Cortex of kidney (tissue), 1 donor: ENCODE results near the gene CARD11.
"Not testable (repeated sequence)": the region's sequence is repeated elsewhere in the genome, so short reads cannot be mapped to it uniquely, and the experiment has no call there.

Source experiments
- DNase-seq: peaks from one replicate; lab custom pipeline; 2025; lab: John Stamatoyannopoulos, UW

The CARD11 gene

DNA sequence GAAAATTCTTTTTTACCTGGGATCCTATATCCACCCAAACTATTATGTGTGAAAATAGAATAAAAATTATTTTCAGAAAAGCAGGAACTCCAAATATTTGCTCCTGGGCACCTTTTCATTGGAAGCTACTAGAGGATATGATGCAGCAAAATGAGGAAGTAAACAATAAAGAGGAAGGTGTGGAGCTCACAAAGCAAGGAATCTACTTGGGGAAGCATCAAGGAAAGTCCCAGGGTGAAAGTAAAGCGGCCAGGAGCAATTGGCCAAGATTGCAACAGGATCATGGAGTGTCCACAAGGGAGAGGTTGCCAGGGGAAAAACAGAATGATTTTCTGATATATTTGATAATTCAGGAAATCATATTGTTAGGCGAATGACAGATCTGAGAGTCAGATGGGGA is 80.8 kb downstream of the CARD11 start:
- no peak for DNase-seq

DNA sequence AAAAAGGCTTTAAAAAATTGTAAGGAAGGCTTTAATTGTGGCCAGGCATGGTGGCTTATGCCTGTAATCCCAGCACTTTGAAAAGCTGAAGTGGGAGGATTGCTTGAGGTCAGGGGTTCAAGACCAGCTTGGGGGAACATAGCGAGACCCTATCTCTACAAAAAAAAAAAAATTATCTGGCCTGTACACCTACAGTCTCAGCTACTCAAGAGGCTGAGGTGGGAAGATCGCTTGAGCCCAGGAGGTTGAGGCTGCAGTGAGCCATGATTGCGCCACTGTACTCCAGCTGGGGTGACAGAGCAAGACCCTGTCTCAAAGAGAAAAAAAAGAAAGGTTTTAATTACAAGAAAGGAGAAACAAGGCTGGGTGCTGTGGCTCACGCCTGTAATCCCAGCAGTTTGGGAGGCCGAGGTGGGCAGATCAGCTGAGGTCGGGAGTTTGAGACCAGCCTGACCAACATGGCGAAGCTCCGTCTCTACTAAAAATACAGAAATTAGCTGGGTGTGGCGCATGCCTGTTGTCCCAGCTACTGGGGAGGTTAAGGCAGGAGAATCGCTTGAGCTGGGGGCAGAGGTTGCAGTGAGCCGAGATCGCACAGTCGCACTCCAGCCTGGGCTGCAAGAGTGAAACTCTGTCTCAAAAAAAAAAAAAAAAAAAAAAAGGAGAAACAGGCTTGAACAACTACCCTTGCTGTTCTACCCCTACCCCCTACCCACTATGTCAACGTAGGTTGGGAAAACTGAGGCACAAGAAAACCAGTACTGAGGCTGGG is 83.7 kb downstream of the CARD11 start:
- no peak for DNase-seq

DNA sequence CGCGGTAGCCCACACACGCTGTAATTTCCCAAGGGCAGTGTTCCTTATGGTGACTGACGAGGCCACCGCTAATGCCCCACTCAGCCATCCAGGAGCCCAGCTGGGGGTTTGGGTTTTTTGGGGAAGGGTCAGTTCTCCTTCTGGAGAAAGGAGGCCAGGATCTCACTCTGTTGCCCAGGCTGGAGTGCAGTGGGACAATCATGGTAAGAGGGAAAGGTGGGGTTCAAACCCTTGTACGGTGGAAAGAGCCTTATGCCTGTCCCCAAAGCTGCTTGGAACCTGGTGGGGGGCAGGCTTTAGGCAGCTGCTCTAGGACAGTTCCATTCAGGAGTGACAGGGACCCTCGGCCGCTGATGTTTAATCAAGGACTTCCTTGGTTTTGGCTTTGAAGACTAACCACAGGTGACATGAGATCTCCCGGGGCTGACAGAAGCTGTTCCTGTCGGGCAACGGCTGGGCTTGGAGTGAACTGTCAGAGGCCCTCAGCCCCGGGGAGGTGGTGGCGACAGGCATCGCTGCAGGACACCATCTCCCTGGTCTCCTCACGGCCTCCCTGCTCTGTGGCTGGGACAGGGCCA is 84.5 kb downstream of the CARD11 start:
- DNase-seq = no peak

DNA sequence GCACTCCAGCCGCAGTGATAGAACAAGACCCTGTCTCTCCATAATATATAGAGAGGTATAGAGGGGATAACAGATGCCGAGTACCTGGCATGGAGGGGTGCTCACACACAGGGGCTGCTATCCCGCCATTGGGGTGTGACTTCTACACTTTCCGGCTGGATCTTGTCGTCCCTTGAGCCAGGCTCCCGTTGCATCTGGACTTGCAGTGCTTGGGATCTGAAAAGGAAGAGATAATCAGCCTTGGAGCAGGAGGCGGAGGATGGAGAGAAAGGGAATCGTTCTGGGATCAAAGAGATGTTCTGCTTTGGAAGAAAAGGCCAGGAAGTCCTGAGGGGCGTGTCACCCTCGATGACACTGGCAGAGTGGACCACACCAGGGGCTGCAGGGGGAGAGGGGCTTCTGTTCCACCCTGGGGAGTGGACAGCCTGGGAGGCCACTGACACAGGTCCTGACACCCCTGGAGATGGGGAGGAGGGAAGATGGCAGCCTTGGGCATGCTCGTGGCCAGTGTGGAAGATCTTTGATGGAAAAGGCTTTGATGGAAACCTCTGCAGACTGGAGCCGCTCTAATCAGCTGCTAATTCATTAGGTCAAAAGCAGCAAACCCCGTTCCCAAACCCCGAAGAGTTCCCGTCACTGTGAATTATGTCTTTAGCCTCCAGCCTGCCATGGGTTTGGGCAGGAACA is 85.1 kb downstream of the CARD11 start:
- DNase-seq = no peak

DNA sequence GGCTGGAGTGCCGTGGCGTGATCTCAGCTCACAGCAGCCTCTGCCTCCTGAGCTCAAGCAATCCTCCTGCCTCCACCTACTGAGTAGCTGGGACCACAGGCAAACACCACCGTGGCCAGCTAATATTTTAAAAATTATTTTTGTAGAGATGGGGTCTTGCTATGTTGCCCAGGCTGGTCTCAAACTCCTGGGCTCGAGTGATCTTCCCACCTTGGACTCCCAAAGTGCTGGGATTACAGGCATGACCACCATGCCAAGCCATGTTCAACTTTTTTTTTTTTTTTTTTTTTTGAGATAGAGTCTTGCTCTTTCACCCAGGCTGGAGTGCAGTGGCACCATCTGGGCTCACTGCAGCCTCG is 86.3 kb downstream of the CARD11 start:
- DNase-seq = not testable (repeated sequence)

DNA sequence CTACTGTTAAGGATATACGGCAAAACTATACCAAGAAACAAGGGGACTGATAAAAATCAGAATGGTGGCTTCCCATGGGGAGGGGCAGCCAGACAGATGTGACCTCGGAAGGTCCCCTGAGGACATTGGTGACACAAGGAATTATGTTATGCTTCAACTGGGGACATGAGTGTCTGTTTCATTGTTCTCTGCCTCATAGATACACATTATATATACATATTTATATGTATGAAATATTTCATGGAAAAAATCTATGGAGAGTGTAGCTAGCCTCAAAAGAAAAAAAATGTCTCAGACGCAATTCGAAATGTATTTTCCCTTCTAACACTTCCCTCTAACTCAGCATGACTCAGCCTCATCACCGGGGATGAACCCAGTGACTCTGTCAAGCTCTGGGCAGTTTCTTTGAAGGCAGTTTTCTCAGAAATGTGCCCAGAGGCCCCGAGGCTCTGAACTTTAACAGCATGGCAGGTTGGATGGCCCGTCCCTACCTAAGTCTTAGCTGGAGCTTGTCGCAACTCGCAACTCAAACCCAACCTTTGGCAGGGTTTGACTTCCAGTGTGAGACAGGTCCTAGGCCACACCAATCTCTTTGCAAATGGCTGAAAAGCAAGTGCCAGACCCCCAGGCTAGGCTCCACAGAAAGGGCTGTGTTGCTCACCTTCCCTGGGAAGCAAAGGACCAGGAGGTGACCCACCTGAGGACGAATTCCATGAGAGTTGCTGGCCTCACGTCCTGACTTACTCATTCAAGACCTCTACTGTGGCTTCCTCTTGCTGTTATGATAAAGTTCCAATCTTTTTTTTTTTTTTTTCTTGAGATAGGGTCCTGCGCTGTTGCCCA is 86.9 kb downstream of the CARD11 start:
- DNase-seq = no peak

DNA sequence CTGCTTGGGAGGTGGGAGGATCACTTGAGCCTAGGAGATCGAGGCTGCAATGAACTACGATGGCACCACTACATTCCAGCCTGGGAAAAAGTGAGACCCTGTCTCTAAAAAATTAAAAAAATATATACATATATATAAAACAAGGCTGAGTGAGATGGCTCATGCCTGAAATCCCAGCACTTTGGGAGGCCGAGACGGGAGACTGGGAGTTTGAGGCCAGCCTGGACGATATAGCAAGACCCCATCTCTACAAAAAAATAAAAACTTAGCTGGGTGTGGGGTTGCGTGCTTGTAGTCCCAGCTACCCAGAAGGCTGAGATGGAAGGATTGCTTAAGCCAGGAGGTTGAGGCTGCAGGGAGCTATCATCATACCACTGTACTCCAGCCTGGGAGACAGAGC is 87.6 kb downstream of the CARD11 start:
- no peak for DNase-seq

DNA sequence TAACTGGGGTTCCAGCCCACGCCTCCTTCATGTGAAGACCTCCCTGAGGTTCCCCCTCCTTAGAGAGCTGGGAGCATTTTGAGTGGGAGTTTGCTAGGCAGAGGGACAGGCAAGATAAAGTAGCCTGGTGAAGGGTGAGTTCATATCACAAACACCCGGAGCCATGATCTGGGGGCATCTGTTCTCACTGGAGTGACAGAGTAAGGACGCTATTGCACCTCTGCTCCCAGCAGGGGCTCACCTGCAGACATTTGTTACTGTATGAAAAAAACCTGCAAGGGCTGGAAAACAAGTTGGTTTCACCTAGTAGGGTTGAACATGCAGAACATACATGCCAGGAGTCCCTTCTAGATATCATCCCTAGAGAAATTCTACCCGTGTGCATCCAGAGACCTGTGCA is 88.4 kb downstream of the CARD11 start:
- no peak for DNase-seq

DNA sequence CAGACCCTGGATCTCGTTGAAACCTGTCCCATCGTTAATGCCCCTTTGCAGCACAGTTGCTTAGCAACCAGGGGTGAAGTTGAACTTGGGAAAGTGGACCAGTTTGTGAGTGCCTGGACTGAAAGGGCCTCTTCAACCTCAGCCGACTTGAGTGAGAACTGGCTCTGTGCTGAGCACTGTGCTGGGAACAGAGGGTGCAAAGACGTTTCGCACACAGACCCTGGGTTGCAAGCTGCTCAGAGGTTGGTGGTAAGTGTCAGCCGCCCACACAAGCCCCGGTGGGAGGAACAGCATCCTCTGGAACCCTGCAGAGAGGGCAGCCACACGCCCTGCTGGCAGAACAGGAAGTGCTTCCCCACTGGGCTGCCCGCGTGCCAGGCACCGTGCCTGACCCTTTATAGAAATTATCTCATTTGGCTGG is 89.2 kb downstream of the CARD11 start:
- no peak for DNase-seq

DNA sequence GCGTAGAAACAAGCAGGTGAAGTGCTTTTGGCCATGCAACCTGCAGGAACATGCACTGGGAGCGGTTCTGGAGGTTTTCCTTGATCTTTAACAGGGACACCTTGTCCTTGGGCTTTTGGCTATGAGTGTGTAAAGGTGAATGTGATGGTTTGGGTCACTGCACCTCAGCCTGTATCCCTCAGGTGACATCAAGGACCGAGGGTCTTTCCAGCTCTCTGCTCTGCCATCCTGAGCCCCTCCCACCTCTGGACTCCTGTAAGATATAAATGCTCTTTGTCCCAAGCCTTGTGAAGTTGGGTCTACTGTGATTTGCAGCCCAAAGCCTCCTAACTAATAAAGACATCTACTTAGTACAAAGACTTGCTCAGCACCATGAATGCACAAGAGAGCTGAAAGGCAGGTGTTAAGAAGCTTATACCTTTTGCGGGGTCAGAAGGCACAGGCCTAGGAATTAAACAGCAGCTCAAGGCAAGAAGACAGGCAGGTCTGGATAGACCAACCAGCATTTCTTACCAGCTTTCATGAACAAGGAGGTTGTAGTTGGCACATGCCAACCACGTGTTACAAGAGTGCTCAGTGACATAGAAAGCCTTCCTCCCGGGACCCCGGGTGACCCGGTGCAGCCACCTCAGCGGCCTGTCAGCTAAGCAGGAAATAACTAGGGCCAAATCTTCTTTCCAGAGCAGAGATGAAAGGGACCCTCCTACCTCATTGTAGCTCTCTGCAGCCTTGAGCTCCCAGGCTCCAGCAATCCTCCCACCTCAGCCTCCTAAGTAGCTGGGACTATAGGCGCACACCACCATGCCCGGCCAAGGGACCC is 89.9 kb downstream of the CARD11 start:
- DNase-seq = no peak

DNA sequence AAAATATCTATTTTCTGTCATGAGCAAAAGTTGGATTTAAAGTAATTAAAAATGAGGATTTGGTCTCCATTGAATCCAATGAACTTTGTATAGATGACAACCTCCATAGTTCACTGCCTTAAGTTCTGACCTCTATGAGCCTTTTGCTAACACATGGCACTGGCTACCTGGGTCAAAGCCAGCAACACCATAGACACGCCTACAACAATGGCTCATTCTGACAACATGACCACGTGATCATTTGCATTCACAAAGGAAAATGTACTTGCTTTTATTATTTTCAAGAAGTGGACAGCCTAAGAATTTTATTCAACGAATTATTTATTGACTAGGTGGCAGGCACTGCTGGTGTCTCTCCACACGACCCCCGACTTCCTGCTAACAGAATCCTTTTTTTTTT is 90.6 kb downstream of the CARD11 start:
- no peak for DNase-seq

DNA sequence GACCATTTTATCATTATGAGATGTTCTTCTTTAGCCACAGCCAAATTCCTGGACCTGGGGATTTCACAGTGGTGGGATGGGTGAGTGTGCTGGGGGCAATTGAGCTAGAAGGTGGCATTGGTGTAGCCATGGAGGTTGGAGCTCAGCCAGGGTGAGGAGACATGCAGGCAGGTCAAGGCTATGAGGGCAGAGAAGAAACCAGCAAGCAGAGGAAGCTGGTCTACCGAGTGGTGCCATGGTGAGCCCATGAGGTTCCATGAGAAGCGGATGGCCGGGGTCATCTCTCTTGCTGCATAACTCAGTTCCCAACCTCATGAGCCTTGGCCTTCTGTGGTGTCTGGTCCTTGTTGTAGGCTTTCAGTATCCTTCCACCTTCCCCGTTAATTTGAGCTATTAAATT is 91.4 kb downstream of the CARD11 start:
- DNase-seq = no peak

DNA sequence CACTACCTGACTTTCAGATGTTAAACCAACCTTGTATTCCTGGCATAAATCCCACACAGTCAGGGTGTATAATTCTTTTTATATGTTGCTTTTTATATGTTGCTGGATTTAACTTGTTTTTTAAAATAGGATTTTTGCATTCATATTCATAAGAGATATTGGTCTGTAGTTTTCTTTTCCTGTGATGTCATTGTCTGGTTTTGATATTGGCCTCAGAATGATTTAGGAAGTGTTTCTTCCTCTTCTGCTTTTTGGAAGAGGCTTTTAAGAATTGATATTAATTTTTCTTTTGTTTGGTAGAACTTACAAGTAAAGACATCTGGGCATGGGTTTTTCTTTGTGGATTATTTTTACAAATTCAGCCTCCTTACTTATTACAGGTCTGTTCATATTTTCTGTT is 93.1 kb downstream of the CARD11 start:
- DNase-seq = no peak

DNA sequence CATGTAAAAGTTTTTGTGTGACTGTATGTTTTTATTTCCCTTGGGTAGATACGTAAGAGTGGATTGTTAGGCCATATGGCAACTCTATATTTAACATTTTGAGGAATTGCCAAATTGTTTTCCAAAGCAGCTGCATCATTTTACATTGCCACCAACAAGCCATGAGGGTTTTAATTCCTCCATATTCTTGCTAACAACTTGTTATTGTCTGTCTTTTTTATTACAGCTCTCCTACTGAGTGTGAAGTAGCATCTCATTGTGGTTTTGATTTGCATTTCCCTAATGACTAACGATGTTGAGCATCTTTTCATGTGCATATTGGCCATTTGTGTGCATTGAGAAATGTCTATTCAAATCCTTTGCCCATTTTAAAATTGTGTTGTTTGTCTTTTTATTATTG is 94.9 kb downstream of the CARD11 start:
- DNase-seq = no peak

DNA sequence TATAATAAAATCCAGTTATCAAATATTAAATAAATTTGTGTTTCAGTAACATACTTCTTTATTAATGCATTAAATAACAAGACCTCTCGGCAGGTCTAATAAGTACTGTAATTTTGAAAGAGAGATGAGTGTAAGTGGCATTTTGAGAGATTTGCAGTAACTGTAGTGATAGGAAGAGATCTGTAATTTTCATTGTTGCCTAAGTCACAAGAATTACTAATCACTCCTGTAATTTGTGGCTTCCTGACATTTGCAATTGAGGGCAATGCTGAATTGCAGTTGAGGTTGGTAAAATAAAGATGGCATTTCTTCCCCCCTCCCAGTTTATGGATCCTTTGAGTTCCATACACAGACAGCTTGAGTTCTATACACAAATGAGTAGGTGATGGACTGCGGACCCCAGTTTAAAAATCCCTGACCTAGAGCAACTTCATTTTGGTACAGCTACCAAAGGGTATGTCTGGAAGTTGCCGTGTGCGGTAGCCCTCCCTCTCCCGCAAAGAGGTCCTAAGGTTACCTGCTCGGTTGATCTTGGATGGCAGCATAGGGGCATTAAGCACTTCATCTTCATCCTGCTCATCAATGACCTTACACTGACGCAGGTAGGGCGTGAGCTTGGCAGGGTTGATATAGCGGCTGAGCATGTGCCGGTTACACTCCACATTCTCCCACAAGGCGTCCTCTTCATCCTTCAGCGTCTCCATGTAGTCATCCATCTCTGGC is 96.4 kb downstream of the CARD11 start:
- DNase-seq = no peak

DNA sequence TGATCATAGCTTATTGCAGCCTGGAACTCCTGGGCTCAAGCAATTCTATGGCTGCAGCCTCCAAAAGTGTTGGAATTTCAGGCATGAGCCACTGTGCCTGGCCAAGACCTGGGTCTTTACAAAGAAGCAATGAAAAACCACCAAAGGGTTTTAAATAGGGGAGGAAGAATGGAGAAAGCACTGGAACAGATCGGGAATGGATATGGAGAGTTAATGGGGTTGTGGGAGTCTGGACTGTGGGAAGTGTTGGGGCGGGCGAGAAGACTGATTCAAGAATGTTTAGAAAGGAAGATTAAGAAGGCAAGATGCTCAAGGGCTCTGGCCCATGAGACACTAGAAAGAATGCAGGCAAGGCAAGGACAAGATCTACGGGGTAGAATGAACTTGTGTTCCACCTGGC is 98.5 kb downstream of the CARD11 start:
- DNase-seq = no peak

DNA sequence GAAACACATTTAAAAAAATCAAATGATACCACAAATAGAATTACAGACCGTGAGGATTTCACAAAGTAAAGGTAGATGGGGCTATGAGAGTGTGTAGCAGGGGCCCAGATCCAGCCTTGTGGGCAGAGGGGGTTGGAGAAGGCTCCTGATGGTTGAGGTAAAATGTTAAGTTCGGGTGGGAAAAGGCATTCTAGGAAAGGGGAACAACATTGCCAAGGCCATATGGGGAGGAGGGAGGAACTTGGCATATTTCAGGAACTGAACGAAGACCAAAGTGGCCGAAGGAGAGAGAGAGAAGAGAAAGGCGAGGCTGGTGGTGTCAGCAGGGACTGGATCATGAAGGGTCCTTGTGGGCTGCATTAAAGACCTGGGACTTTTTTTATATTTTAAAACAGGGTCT is 98.9 kb downstream of the CARD11 start:
- no peak for DNase-seq

DNA sequence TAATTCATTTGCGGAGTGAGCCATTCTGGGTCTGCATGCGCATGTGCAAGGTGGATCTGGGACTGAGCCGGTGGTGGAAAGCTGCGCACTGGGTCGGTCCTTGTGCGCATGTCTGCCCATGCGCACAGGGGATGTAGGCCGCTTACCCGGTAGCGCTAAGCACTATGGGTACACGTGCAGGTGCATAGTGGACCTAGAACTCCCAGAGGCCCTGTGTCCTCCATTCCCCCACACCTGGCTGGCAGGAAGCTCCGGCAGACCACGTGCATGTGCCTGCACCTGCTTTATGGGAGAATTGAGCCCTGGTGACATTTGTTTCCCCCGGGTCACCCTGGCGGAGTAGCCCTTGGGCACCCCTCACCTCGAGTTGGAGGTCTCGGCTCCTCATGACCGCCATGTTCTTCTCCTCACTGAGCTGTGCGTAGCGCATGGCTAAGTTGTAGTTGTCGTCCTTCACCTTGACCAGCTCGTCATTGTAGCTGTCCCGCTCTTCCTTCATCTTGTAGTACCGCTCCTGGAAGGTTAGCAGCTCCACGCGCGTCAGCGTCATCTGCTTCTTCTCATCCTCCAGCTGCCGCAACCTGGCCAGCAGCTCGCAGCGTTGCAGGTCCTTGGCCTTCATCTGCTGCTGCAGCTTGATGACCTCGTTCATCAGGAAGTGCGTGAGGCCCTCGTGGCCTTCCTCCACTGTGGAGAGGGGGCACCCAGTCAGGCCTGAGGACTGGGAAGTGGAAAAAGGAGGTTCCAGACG is 99.6 kb downstream of the CARD11 start:
- DNase-seq = no peak

DNA sequence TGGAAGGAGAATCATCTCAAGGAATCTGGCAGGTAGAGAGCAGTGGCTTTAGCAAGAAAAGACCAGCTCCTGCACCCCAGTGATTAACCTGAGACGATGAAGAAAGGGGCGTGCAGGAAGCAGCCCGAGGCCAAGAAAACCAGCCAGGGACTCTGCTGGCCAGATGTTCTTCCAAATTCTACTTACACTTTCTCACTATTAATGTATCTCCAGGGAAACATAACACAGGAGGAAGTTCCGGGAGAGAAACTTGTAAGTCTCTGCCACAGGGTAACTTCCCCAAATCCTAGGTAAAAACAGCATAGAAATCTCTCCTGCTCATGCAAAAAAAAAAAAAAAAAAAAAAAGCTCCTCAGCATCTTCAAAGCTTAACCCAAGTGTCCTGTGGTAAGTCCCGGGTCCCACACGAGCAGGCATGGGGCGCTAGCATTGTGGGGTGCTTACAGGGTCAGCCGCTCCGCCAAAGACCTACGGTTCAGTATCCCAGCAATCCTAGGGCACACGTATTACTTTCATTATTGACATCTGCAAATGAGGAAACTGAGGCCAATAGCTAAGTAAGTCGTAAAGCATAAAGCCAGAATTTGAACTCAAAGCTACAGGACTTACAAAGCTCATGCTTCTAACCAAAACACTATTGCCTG is 102.3 kb downstream of the CARD11 start:
- no peak for DNase-seq

DNA sequence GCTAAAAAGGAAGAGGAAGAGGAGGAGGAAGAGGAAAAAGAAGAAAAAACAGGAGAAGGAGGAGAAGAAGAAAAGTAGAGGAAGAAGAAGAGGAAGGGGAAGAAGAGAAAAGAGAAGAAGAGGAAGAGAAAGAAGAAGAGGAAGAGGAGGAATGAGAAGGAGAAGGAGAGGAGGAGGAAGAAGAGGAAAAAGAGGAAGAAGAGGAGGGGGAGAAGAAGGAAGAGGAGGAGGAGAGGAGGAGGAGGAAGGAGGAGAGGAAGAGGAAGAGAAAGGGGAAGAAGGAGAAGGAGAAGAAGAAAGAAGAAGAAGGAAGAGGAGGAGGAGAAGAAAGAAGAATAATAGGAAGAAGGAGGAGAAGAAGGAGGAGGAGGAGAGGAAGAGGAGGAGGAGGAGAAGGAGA is 103.2 kb downstream of the CARD11 start:
- no peak for DNase-seq
